HEK293 (cell line): ENCODE measurements around the gene HAUS1.
A peak's percentile ranks its signal among the peaks of the same experiment; 100 is the strongest.

Source experiments
- CTCF ChIA-PET: fragments of 350-600 bp; formaldehyde crosslinking; extraction: SDS; loops from one replicate; lab custom pipeline; 2021; ENCODE audit warnings: antibody characterized with exemption; lab: Yijun Ruan, JAX
- POLR2A ChIA-PET: fragments of 300-600 bp; formaldehyde crosslinking; extraction: SDS; loops from one replicate; lab custom pipeline; 2020; ENCODE audit warnings: antibody characterized with exemption, inconsistent platforms; lab: Yijun Ruan, JAX
- H3K27ac ChIP-seq: fragments of 200-500 bp; sonication (Bioruptor generic); 2 replicates; pipeline ENCODE4 v1.5.1; 2014; ENCODE audit warnings: low read depth, low read length, control low read depth, inconsistent platforms; ENCODE audit errors: extremely low read depth
- H3K36me3 ChIP-seq, 2 experiments: fragments of 200-500 bp in 1 of 2; sonication (Bioruptor generic) in 1 of 2; 1 replicate in 1 of 2; 2 replicates in 1 of 2; pipeline ENCODE4 v1.5.1; 2014 to 2017; ENCODE audit warnings: inconsistent platforms in 2 of 2, low read length in 2 of 2; ENCODE audit not compliant: control insufficient read depth in 2 of 2, insufficient read depth in 1 of 2
- H3K4me1 ChIP-seq: fragments of 200-500 bp; sonication (Bioruptor generic); 2 replicates; pipeline ENCODE4 v1.5.1; 2014; ENCODE audit warnings: mild to moderate bottlenecking, low read length, inconsistent platforms; ENCODE audit not compliant: control insufficient read depth, insufficient read depth
- H3K4me3 ChIP-seq: 2 replicates; pipeline ENCODE4 v1.5.1; 2011; ENCODE audit warnings: low read depth, mild to moderate bottlenecking, control low read depth, low read length, moderate library complexity
- H3K9me3 ChIP-seq: fragments of 200-500 bp; sonication (Bioruptor generic); 2 replicates; pipeline ENCODE4 v1.5.1; 2014; ENCODE audit warnings: low read depth, low read length, inconsistent platforms; ENCODE audit not compliant: control insufficient read depth, insufficient read depth
- CTCF ChIP-seq: fragments of 450-650 bp; formaldehyde crosslinking; IDR thresholded peaks from 2 replicates; pipeline ENCODE4 v1.5.1; 2016; ENCODE audit warnings: missing biosample characterization, missing genetic modification characterization
- GLIS2 ChIP-seq: fragments of 450-650 bp; formaldehyde crosslinking; IDR thresholded peaks from 2 replicates; pipeline ENCODE4 v1.5.1; 2016; ENCODE audit warnings: missing biosample characterization, missing genetic modification characterization
- INSM2 ChIP-seq: fragments of 450-650 bp; formaldehyde crosslinking; IDR thresholded peaks from 2 replicates; pipeline ENCODE4 v1.5.1; 2016; ENCODE audit warnings: missing biosample characterization, missing genetic modification characterization
- KLF1 ChIP-seq: fragments of 450-650 bp; formaldehyde crosslinking; IDR thresholded peaks from 2 replicates; pipeline ENCODE4 v1.5.1; 2016; ENCODE audit warnings: missing biosample characterization, missing genetic modification characterization
- KLF8 ChIP-seq: fragments of 450-650 bp; formaldehyde crosslinking; IDR thresholded peaks from 2 replicates; pipeline ENCODE4 v1.5.1; 2016; ENCODE audit warnings: missing biosample characterization, missing genetic modification characterization
- PBX3 ChIP-seq: sonication (generic); formaldehyde crosslinking; IDR thresholded peaks from 2 replicates; pipeline ENCODE4 v1.8.1; 2022; ENCODE audit warnings: mild to moderate bottlenecking, moderate library complexity, missing genetic modification reagents
- PRDM10 ChIP-seq: fragments of 450-650 bp; formaldehyde crosslinking; IDR thresholded peaks from 2 replicates; pipeline ENCODE4 v1.5.1; 2016; ENCODE audit warnings: missing biosample characterization, missing genetic modification characterization
- SP3 ChIP-seq: fragments of 450-650 bp; formaldehyde crosslinking; IDR thresholded peaks from 2 replicates; pipeline ENCODE4 v1.5.1; 2016; ENCODE audit warnings: missing biosample characterization, missing genetic modification characterization
- TCF7L2 ChIP-seq: IDR thresholded peaks from 2 replicates; pipeline ENCODE4 v1.6.1; 2011; ENCODE audit warnings: low read depth, mild to moderate bottlenecking, inconsistent platforms, low read length, moderate library complexity, borderline replicate concordance
- ZBTB20 ChIP-seq: fragments of 450-650 bp; formaldehyde crosslinking; IDR thresholded peaks from 2 replicates; pipeline ENCODE4 v1.5.1; 2016; ENCODE audit warnings: missing biosample characterization, missing genetic modification characterization
- ZIC2 ChIP-seq: fragments of 450-650 bp; formaldehyde crosslinking; IDR thresholded peaks from 2 replicates; pipeline ENCODE4 v1.5.1; 2016; ENCODE audit warnings: missing biosample characterization, missing genetic modification characterization
- ZNF121 ChIP-seq: fragments of 450-650 bp; formaldehyde crosslinking; IDR thresholded peaks from 2 replicates; pipeline ENCODE4 v1.5.1; 2016; ENCODE audit warnings: missing biosample characterization, missing genetic modification characterization
- ZNF335 ChIP-seq: fragments of 450-650 bp; formaldehyde crosslinking; conservative IDR thresholded peaks from 2 replicates; pipeline ENCODE4 v1.5.1; 2016; ENCODE audit warnings: missing biosample characterization, missing genetic modification characterization
- ZNF394 ChIP-seq: fragments of 450-650 bp; formaldehyde crosslinking; IDR thresholded peaks from 2 replicates; pipeline ENCODE4 v1.5.1; 2016; ENCODE audit warnings: missing biosample characterization, missing genetic modification characterization, mild to moderate bottlenecking, moderate library complexity, borderline replicate concordance
- ZNF398 ChIP-seq: fragments of 450-650 bp; formaldehyde crosslinking; IDR thresholded peaks from 2 replicates; pipeline ENCODE4 v1.5.1; 2017; ENCODE audit warnings: missing biosample characterization, missing genetic modification characterization
- ZNF433 ChIP-seq: fragments of 450-650 bp; formaldehyde crosslinking; IDR thresholded peaks from 2 replicates; pipeline ENCODE4 v1.5.1; 2016; ENCODE audit warnings: missing biosample characterization, missing genetic modification characterization, low read depth
- ZNF580 ChIP-seq: fragments of 450-650 bp; formaldehyde crosslinking; IDR thresholded peaks from 2 replicates; pipeline ENCODE4 v1.5.1; 2016; ENCODE audit warnings: missing biosample characterization, missing genetic modification characterization
- ZNF645 ChIP-seq: fragments of 450-650 bp; formaldehyde crosslinking; IDR thresholded peaks from 2 replicates; pipeline ENCODE4; 2016; ENCODE audit warnings: missing biosample characterization, missing genetic modification characterization
- ZNF677 ChIP-seq: fragments of 450-650 bp; IDR thresholded peaks from 2 replicates; pipeline ENCODE4 v1.5.0; 2018; ENCODE audit warnings: missing biosample characterization, mild to moderate bottlenecking, missing genetic modification characterization, moderate library complexity
- ZNF777 ChIP-seq: fragments of 450-650 bp; formaldehyde crosslinking; IDR thresholded peaks from 2 replicates; pipeline ENCODE4 v1.5.1; 2017; ENCODE audit warnings: missing biosample characterization, missing genetic modification characterization, borderline replicate concordance
- ZXDB ChIP-seq: fragments of 450-650 bp; formaldehyde crosslinking; IDR thresholded peaks from 2 replicates; pipeline ENCODE4 v1.5.1; 2016; ENCODE audit warnings: missing biosample characterization, missing genetic modification characterization

Gene HAUS1

GRCh38 chr18:46173393-46174341, 69.5 kb downstream of the HAUS1 start (continued):
- TF ChIP-seq KLF8 (tag by site-specific recombination) (peak; percentile 60; the same call in 1 of the 2 replicates), ZNF645 (tag by site-specific recombination) (no peak), ZNF398 (tag by site-specific recombination) (peak; percentile 65), ZNF394 (tag by site-specific recombination) (peak; percentile 69; the same call in 1 of the 2 replicates), TCF7L2 (no peak), PBX3 (CRISPR knock-in tag) (peak; percentile 74; the same call in 1 of the 2 replicates), KLF1 (peak; percentile 19; the same call in 1 of the 2 replicates), ZNF580 (tag by site-specific recombination) (peak; percentile 45), ZNF777 (tag by site-specific recombination) (peak; percentile 93), ZNF121 (tag by site-specific recombination) (no peak), INSM2 (tag by site-specific recombination) (0 out of 2 replicates have a peak, but pooled peaks have one; percentile 20), SP3 (tag by site-specific recombination) (peak; percentile 75), GLIS2 (peak; percentile 37), ZXDB (tag by site-specific recombination) (peak; percentile 89)

- no peaks in the 10 kb centered on the region for H3K9me3 ChIP-seq
- peak overlapping the region; percentile 100 for H3K27ac ChIP-seq
- POLR2A ChIA-PET = interaction anchor here (0.7 to 1.9 kb wide), 5 partner anchors 8 to 45 kb away, joined by 3 to 16 read pairs (median 6); no protein-coding TSS in a partner anchor
- CTCF ChIA-PET = interaction anchor here (0.6 to 5.0 kb wide), 29 partner anchors 9 to 1075 kb away, joined by 3 to 79 read pairs (median 7); no protein-coding TSS in a partner anchor
- H3K36me3 ChIP-seq = no peaks in the 10 kb centered on the region; a peak in 1 of 3 replicates
- H3K4me1 ChIP-seq = 0 out of 2 replicates have a peak, but pooled peaks cover 9% of the 10 kb centered on the region
- peak overlapping the region; percentile 86 for H3K4me3 ChIP-seq
- TF ChIP-seq PRDM10 (tag by site-specific recombination) (peak; percentile 89), ZBTB20 (0 out of 2 replicates have a peak, but pooled peaks have one; percentile 39), ZNF677 (tag by site-specific recombination) (no peak), ZIC2 (tag by site-specific recombination) (0 out of 2 replicates have a peak, but pooled peaks have one; percentile 2), ZNF433 (tag by site-specific recombination) (no peak), CTCF (peak; percentile 47), ZNF335 (tag by site-specific recombination) (peak; percentile 72)
Measured at GRCh38 chr18:46174342-46175041, 70.3 kb downstream of the HAUS1 start.
